GM18951 (cell line): ENCODE data around the gene ZNF765.
"Not testable (repeated sequence)": the region's sequence is repeated elsewhere in the genome, so short reads cannot be mapped to it uniquely, and the experiment has no call there.

Source experiments
- POLR2A ChIP-seq: IDR thresholded peaks from 4 replicates; pipeline ENCODE4 v1.6.1; 2011; ENCODE audit warnings: mild to moderate bottlenecking; ENCODE audit not compliant: insufficient read length, insufficient read depth; ENCODE audit errors: extremely low read depth
- in situ Hi-C: fragments of 300-500 bp; cut with MboI; formaldehyde crosslinking; loops from one replicate; pipeline ENCODE4 v1.12.0; 2022; ENCODE audit warnings: low sequenced_read_pairs, mixed read lengths, inconsistent platforms; ENCODE audit not compliant: unreplicated experiment

The ZNF765 gene

GRCh38 chr19:53394974-53395839, at the start of gene ZNF765:
Gene ZNF765, plus strand, starts transcription at chr19:53395149. Its CDS starts 2,867 bp downstream, at chr19:53398016.
- in situ Hi-C loops: no loop called here
- peak; percentile 81 for TF ChIP-seq POLR2A

- in situ Hi-C loops: no loop called here
These were observed 39.2 kb upstream of the ZNF765 start for GRCh38 chr19:53355739-53356138.

GRCh38 chr19:53357821-53358581, 36.9 kb upstream of the ZNF765 start:
- in situ Hi-C loops: no loop called here

More at GRCh38 chr19:53355739-53356138, 39.2 kb upstream of the ZNF765 start:
- TF ChIP-seq POLR2A: no peak

GRCh38 chr19:53360056-53360455, 34.9 kb upstream of the ZNF765 start:
- in situ Hi-C loops: not testable (repeated sequence)

More at GRCh38 chr19:53357821-53358581, 36.9 kb upstream of the ZNF765 start:
- TF ChIP-seq POLR2A: no peak

- in situ Hi-C loops: no loop called here
- TF ChIP-seq POLR2A: peak; percentile 84
These were observed 29.6 kb upstream of the ZNF765 start, which contains the start of gene ZNF525 for GRCh38 chr19:53365134-53365898. Gene ZNF525, plus strand, starts transcription at chr19:53365705. Its CDS starts 6,577 bp downstream, at chr19:53372282.

GRCh38 chr19:53365899-53366493, 29.0 kb upstream of the ZNF765 start:
- in situ Hi-C loops: no loop called here
- no peak for TF ChIP-seq POLR2A

GRCh38 chr19:53372196-53372595, 22.8 kb upstream of the ZNF765 start:
- in situ Hi-C loops: no loop called here
- TF ChIP-seq POLR2A: no peak

GRCh38 chr19:53374288-53374687, 20.7 kb upstream of the ZNF765 start:
- in situ Hi-C loops: no loop called here
- TF ChIP-seq POLR2A: no peak

- in situ Hi-C loops: no loop called here
- no peak for TF ChIP-seq POLR2A
These were observed 20.2 kb upstream of the ZNF765 start for GRCh38 chr19:53374743-53375142.

GRCh38 chr19:53381376-53381775, 13.6 kb upstream of the ZNF765 start:
- in situ Hi-C loops: no loop called here
- TF ChIP-seq POLR2A: no peak

- no peak for TF ChIP-seq POLR2A
- in situ Hi-C loops: no loop called here
These were observed 6.8 kb upstream of the ZNF765 start for GRCh38 chr19:53388168-53388567.

GRCh38 chr19:53388904-53389303, 6.0 kb upstream of the ZNF765 start:
- TF ChIP-seq POLR2A: no peak
- in situ Hi-C loops: no loop called here
